K562 (cell line): Measurements from ENCODE around the gene SCIN. TPM values are rescaled to one million over a fixed set of nuclear protein-coding genes. Genes with fewer than 3 reads are reported as not detected.

Source experiments
- ATAC-seq: fragments of 200-7000 bp; cut with Tn5 transposase; 3 replicates; pipeline ENCODE4 v1.9.1; 2020; ENCODE audit warnings: moderate library complexity
- BruUV-seq: library from RNA; stranded (reverse); fragments of 400-500 nt; replicated peaks from 2 replicates; lab custom pipeline; 2021; lab: Mats Ljungman, UMichigan
- CTCF ChIA-PET: fragments of 300-600 bp; formaldehyde crosslinking; extraction: SDS; loops from one replicate; lab custom pipeline; 2021; ENCODE audit warnings: low intra/inter-chr PET ratio; lab: Yijun Ruan, JAX
- POLR2A ChIA-PET: fragments of 300-600, 350-650 bp; sonication (Branson Sonifier 250); formaldehyde crosslinking; extraction: SDS; loops from one replicate; lab custom pipeline; 2021; ENCODE audit warnings: antibody characterized with exemption, inconsistent platforms; lab: Yijun Ruan, JAX
- DNase-seq, 4 experiments: peaks; one replicate each; pipeline versions ENCODE4 v3.0.0 to v3.0.0-alpha.2; 2011 to 2018; ENCODE audit warnings: low spot score in 3 of 4, mixed read lengths in 3 of 4; ENCODE audit errors: extremely low read depth in 1 of 4
- FAIRE-seq: peaks from 2 replicates; lab custom pipeline; 2011; peaks lifted over from hg19 to GRCh38; lab: Jason Lieb, UNC
- H2AFZ ChIP-seq: 2 replicates; pipeline ENCODE4 v1.6.0; 2011; ENCODE audit warnings: low read depth, low read length, control low read depth, inconsistent platforms
- H3K27ac ChIP-seq: fragments of 200-600 bp; 3 replicates; pipeline ENCODE4 v1.8.0; 2011; ENCODE audit warnings: low read depth, mild to moderate bottlenecking, control low read depth, inconsistent platforms, low read length, moderate library complexity, mixed read lengths; ENCODE audit errors: extremely low read depth
- H3K27me3 ChIP-seq, 2 experiments: fragments of 300-600 bp in 1 of 2; 2 replicates in 1 of 2; 3 replicates in 1 of 2; pipeline versions ENCODE4 v1.6.0 to v1.8.0; 2011; ENCODE audit warnings: inconsistent platforms in 2 of 2, low read length in 2 of 2, mild to moderate bottlenecking in 1 of 2, mixed read lengths in 1 of 2, moderate library complexity in 1 of 2; ENCODE audit not compliant: control insufficient read depth in 2 of 2, insufficient read depth in 2 of 2
- H3K36me3 ChIP-seq: fragments of 300-600 bp; 3 replicates; pipeline ENCODE4 v1.8.0; 2011; ENCODE audit warnings: mild to moderate bottlenecking, low read length, inconsistent platforms; ENCODE audit not compliant: control insufficient read depth, insufficient read depth
- H3K4me1 ChIP-seq, 2 experiments: fragments of 200-600 bp in 1 of 2; replicated peaks in 1 of 2; 2 replicates in 1 of 2; 3 replicates in 1 of 2; pipeline versions ENCODE4 v1.5.1 to v1.8.0; 2011; ENCODE audit warnings: inconsistent platforms in 2 of 2, low read length in 2 of 2, mild to moderate bottlenecking in 1 of 2, mixed read lengths in 1 of 2, moderate library complexity in 1 of 2; ENCODE audit not compliant: control insufficient read depth in 2 of 2, insufficient read depth in 2 of 2
- H3K4me2 ChIP-seq: 2 replicates; pipeline ENCODE4 v1.6.1; 2011; ENCODE audit warnings: low read length, control low read depth, inconsistent platforms, mixed read lengths; ENCODE audit not compliant: insufficient read depth
- H3K4me3 ChIP-seq: fragments of 200-600 bp; sonication (generic), shearing (Covaris generic); 2 replicates; pipeline ENCODE4 v1.5.1; 2016; ENCODE audit warnings: control low read depth, inconsistent platforms
- H3K79me2 ChIP-seq: fragments of 200-600 bp; 3 replicates; pipeline ENCODE4 v1.8.0; 2011; ENCODE audit warnings: low read length, inconsistent platforms; ENCODE audit not compliant: control insufficient read depth, insufficient read depth
- H3K9ac ChIP-seq, 2 experiments: 2 replicates each; pipeline versions ENCODE4 v1.6.0 to v1.6.1; 2011; ENCODE audit warnings: low read depth in 2 of 2, low read length in 2 of 2, control low read depth in 1 of 2, inconsistent platforms in 1 of 2, mild to moderate bottlenecking in 1 of 2, mixed read lengths in 1 of 2; ENCODE audit not compliant: insufficient read depth in 1 of 2
- H3K9me1 ChIP-seq: one replicate; pipeline ENCODE4 v1.6.0; 2011; ENCODE audit warnings: inconsistent platforms, mild to moderate bottlenecking, low read length, moderate library complexity; ENCODE audit not compliant: control insufficient read depth, insufficient read depth
- H3K9me3 ChIP-seq: replicated peaks from 2 replicates; pipeline ENCODE4 v1.5.1; 2011; ENCODE audit warnings: low read depth, low read length, inconsistent platforms; ENCODE audit not compliant: control insufficient read depth, insufficient read depth
- H4K20me1 ChIP-seq: replicated peaks from 2 replicates; pipeline ENCODE4 v1.6.1; 2011; ENCODE audit warnings: low read length, inconsistent platforms, mixed read lengths; ENCODE audit not compliant: control insufficient read depth, insufficient read depth
- ESRRA ChIP-seq: fragments of 450-650 bp; IDR thresholded peaks from 2 replicates; pipeline ENCODE4 v1.6.1; 2014; ENCODE audit warnings: low read depth, mild to moderate bottlenecking, moderate library complexity, borderline replicate concordance
- ID3 ChIP-seq, 2 experiments: fragments of 250-450 bp in 1 of 2; fragments of 450-650 bp in 1 of 2; sonication (Bioruptor Pico) in 1 of 2; IDR thresholded peaks; 2 replicates each; pipeline versions ENCODE4 v1.6.1 to v1.8.0; 2016 to 2021; ENCODE audit warnings: mild to moderate bottlenecking in 2 of 2, moderate library complexity in 2 of 2, missing compliant biosample characterization in 1 of 2, missing genetic modification characterization in 1 of 2
- KAT2B ChIP-seq: IDR thresholded peaks from one replicate; pipeline ENCODE4 v1.6.1; 2012; ENCODE audit warnings: low read depth, mild to moderate bottlenecking, control low read depth, inconsistent platforms, low read length, moderate library complexity
- LEF1 ChIP-seq: fragments of 450-650 bp; IDR thresholded peaks from 2 replicates; pipeline ENCODE4 v1.6.1; 2016; ENCODE audit warnings: mild to moderate bottlenecking
- SMAD2 ChIP-seq: fragments of 150-350 bp; IDR thresholded peaks from 2 replicates; pipeline ENCODE4 v1.6.1; 2014; ENCODE audit warnings: low read depth, mild to moderate bottlenecking, low read length
- WGBS: fragments of 100-300 bp; shearing (Covaris generic); methylation state at CpG from one replicate; pipeline ENCODE4 v1.1.6; 2016; ENCODE audit warnings: low coverage, mixed read lengths; ENCODE audit not compliant: insufficient coverage; ENCODE audit errors: missing lambda C conversion rate; 5-methylcytosine and 5-hydroxymethylcytosine counted together
- in situ Hi-C: fragments of 300-500 bp; cut with MboI; formaldehyde crosslinking; loops from 4 replicates; pipeline ENCODE4 v1.15.0; 2018; ENCODE audit warnings: inconsistent platforms, mixed read lengths
- intact Hi-C: fragments of 100-400 bp; cut with micrococcal nuclease; formaldehyde crosslinking; loops from 2 replicates; pipeline ENCODE4 v1.14.2; 2022
- polyA plus RNA-seq, 8 experiments: library from polyadenylated mRNA; depleted of rRNA in 4 of 8; stranded (reverse) in 5 of 8; unstranded in 3 of 8; fragments of >200 nt; fragmentation: Nextera tagmentation in 2 of 8; fragmentation: Illumina TruSeq in 1 of 8; extraction: Ambion mirVana in 2 of 8; extraction: Trizol in 1 of 8; gene quantifications; 2 replicates each; pipeline versions ENCODE4 v1.2.1 to v1.2.3, GENCODE V29; 2011 to 2014; ENCODE audit warnings: inconsistent platforms in 1 of 8, missing spikeins in 1 of 8
- total RNA-seq, 7 experiments: library from RNA; depleted of rRNA in 6 of 7; stranded (reverse); fragments of >200 nt in 6 of 7; fragmentation: Illumina TruSeq in 2 of 7; extraction: Trizol in 2 of 7; gene quantifications; 2 replicates each; pipeline versions ENCODE4 v1.2.1 to v1.2.3, GENCODE V29; 2011 to 2021; ENCODE audit warnings: low replicate concordance in 1 of 7
- TF ChIP-seq, protein P1 (sequence below): sonication (generic); formaldehyde crosslinking; IDR thresholded peaks from 2 replicates; pipeline ENCODE4 v1.8.0; 2023; ENCODE audit warnings: missing genetic modification reagents, mild to moderate bottlenecking, borderline replicate concordance

SCIN gene
- total and polyA plus RNA-seq, 9 of the 15 experiments (the other 6 are each of a cell fraction or from before 2014, with no cell fraction given): 0.67 to 18.2 (median 10.6) TPM

DNA sequence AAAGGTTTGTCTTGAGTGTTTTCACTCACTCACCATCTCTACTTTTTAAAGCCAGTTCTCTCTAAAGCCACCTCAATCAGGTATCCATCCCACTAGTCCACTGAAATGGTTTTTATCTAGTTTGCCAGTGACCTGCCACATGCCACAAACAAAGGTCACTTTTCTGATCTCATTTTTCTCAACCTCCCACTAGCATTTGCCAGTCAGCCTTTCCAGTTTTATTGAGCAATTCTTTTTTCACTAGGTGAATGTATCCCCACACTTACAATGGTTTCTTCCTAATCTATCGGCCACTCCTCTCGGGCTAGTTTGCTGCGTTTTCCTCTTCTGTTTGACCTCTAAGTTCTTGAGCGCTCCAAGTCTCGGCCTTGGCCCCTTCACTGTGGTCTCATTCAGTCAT, 72.0 kb downstream of the SCIN start (continued):
- TF ChIP-seq, protein P1, sequence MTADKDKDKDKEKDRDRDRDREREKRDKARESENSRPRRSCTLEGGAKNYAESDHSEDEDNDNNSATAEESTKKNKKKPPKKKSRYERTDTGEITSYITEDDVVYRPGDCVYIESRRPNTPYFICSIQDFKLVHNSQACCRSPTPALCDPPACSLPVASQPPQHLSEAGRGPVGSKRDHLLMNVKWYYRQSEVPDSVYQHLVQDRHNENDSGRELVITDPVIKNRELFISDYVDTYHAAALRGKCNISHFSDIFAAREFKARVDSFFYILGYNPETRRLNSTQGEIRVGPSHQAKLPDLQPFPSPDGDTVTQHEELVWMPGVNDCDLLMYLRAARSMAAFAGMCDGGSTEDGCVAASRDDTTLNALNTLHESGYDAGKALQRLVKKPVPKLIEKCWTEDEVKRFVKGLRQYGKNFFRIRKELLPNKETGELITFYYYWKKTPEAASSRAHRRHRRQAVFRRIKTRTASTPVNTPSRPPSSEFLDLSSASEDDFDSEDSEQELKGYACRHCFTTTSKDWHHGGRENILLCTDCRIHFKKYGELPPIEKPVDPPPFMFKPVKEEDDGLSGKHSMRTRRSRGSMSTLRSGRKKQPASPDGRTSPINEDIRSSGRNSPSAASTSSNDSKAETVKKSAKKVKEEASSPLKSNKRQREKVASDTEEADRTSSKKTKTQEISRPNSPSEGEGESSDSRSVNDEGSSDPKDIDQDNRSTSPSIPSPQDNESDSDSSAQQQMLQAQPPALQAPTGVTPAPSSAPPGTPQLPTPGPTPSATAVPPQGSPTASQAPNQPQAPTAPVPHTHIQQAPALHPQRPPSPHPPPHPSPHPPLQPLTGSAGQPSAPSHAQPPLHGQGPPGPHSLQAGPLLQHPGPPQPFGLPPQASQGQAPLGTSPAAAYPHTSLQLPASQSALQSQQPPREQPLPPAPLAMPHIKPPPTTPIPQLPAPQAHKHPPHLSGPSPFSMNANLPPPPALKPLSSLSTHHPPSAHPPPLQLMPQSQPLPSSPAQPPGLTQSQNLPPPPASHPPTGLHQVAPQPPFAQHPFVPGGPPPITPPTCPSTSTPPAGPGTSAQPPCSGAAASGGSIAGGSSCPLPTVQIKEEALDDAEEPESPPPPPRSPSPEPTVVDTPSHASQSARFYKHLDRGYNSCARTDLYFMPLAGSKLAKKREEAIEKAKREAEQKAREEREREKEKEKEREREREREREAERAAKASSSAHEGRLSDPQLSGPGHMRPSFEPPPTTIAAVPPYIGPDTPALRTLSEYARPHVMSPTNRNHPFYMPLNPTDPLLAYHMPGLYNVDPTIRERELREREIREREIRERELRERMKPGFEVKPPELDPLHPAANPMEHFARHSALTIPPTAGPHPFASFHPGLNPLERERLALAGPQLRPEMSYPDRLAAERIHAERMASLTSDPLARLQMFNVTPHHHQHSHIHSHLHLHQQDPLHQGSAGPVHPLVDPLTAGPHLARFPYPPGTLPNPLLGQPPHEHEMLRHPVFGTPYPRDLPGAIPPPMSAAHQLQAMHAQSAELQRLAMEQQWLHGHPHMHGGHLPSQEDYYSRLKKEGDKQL (CRISPR knock-in tag): no peak
- 0 out of 2 replicates have a peak, but pooled peaks have one; percentile 10 for TF ChIP-seq ESRRA
- TF ChIP-seq, all 486 proteins: peak for 2

GRCh38 chr7:12643001-12643643, 72.6 kb downstream of the SCIN start:
- 72% methylated on average over 3 of the region's 3 CpGs for WGBS
- FAIRE-seq: no peak
- intact Hi-C loops: no loop called here
- Histone ChIP-seq H3K79me2 (no peaks in the 10 kb centered on the region), H4K20me1 (no peaks in the 10 kb centered on the region), H3K9me1 (peaks cover 3% of the 10 kb centered on the region), H3K27ac (no peak overlapping the region), H3K4me3 (no peak overlapping the region), H2AFZ (peak overlapping the region; percentile 55; the same call in 1 of the 2 replicates), H3K9me3 (no peaks in the 10 kb centered on the region), H3K36me3 (peaks cover 10% of the 10 kb centered on the region; the same call in 2 of the 3 replicates), H3K4me2 (no peak overlapping the region), H3K4me1 (peaks cover 0 to 7% of the 10 kb centered on the region in 2 experiments; a peak in 4 of 5 replicates), H3K27me3 (no peaks in the 10 kb centered on the region), H3K9ac (no peak overlapping the region)
- in situ Hi-C loops: loop anchor here (5.0 kb wide), 1 partner anchor 619 kb away; no protein-coding TSS in a partner anchor
- BruUV-seq: no TSS peak
- ChIA-PET POLR2A (no interaction called here), CTCF (interaction anchor here (0.6 kb wide), 1 partner anchor 22 kb away, joined by 3 read pairs; no protein-coding TSS in a partner anchor)
- no peak for DNase-seq
- ATAC-seq: no peak
- TF ChIP-seq ID3 (CRISPR knock-in tag; IDR thresholded peaks at IDR 0.05): no peak
- no peak for TF ChIP-seq ID3 (tag; IDR thresholded peaks at IDR 0.05)
- no peak for TF ChIP-seq SMAD2
- TF ChIP-seq LEF1: no peak
- no peak for TF ChIP-seq KAT2B
